Measurements from ENCODE around the gene FKBP4.

DNA sequence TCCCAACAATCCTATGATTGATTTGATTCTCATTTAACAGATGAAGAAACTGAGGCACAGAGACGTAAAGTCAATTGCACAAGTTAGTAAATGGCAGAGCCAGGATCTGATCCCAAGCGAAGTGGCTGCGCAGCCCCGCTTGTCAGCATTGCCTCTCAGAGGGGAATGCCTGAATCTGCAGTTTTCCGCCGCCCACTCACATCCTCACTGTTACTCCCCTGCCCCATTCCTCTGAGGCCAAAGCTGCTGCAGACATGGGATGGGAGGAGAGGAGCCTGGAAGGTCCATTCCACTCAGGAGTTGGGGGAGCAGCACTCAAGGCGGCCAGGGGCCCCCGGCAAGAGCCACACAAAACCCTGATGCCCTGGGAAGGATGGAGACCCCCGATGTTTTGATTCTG is 39.0 kb downstream of the FKBP4 start:
- TF ChIP-seq, protein P1, sequence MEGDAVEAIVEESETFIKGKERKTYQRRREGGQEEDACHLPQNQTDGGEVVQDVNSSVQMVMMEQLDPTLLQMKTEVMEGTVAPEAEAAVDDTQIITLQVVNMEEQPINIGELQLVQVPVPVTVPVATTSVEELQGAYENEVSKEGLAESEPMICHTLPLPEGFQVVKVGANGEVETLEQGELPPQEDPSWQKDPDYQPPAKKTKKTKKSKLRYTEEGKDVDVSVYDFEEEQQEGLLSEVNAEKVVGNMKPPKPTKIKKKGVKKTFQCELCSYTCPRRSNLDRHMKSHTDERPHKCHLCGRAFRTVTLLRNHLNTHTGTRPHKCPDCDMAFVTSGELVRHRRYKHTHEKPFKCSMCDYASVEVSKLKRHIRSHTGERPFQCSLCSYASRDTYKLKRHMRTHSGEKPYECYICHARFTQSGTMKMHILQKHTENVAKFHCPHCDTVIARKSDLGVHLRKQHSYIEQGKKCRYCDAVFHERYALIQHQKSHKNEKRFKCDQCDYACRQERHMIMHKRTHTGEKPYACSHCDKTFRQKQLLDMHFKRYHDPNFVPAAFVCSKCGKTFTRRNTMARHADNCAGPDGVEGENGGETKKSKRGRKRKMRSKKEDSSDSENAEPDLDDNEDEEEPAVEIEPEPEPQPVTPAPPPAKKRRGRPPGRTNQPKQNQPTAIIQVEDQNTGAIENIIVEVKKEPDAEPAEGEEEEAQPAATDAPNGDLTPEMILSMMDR (IDR thresholded peaks at IDR 0.05; ENCODE audit: insufficient read depth, low read length) = no peak
- TF ChIP-seq POLR2AphosphoS5 (IDR thresholded peaks at IDR 0.05; ENCODE audit: low read depth) = no peak
- TF ChIP-seq, protein P2, sequence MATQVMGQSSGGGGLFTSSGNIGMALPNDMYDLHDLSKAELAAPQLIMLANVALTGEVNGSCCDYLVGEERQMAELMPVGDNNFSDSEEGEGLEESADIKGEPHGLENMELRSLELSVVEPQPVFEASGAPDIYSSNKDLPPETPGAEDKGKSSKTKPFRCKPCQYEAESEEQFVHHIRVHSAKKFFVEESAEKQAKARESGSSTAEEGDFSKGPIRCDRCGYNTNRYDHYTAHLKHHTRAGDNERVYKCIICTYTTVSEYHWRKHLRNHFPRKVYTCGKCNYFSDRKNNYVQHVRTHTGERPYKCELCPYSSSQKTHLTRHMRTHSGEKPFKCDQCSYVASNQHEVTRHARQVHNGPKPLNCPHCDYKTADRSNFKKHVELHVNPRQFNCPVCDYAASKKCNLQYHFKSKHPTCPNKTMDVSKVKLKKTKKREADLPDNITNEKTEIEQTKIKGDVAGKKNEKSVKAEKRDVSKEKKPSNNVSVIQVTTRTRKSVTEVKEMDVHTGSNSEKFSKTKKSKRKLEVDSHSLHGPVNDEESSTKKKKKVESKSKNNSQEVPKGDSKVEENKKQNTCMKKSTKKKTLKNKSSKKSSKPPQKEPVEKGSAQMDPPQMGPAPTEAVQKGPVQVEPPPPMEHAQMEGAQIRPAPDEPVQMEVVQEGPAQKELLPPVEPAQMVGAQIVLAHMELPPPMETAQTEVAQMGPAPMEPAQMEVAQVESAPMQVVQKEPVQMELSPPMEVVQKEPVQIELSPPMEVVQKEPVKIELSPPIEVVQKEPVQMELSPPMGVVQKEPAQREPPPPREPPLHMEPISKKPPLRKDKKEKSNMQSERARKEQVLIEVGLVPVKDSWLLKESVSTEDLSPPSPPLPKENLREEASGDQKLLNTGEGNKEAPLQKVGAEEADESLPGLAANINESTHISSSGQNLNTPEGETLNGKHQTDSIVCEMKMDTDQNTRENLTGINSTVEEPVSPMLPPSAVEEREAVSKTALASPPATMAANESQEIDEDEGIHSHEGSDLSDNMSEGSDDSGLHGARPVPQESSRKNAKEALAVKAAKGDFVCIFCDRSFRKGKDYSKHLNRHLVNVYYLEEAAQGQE (IDR thresholded peaks at IDR 0.05; ENCODE audit: insufficient replicate concordance, low read depth) = no peak
- TF ChIP-seq GABPA (IDR thresholded peaks at IDR 0.05; ENCODE audit: low read depth) = no peak
- TF ChIP-seq SPI1 (IDR thresholded peaks at IDR 0.05; ENCODE audit: borderline replicate concordance, low read depth) = no peak

Data from HL-60 (cell line).